Raji (cell line): ENCODE results near the gene TMEM63B.

ENCODE experiments used
- POLR2A ChIP-seq: IDR thresholded peaks from 2 replicates; pipeline ENCODE4 v1.6.1; 2011; ENCODE audit warnings: low read depth, low read length, control low read depth; ENCODE audit not compliant: insufficient read depth

TMEM63B gene

GRCh38 chr6:44202972-44203750, 75.8 kb downstream of the TMEM63B start:
- TF ChIP-seq POLR2A: no peak

GRCh38 chr6:44203955-44204354, 76.6 kb downstream of the TMEM63B start:
- no peak for TF ChIP-seq POLR2A
